HepG2 (cell line): ENCODE results near the gene PFN4. TPM values are rescaled to one million over a fixed set of nuclear protein-coding genes. Genes with fewer than 3 reads are reported as not detected.
A peak's percentile ranks its signal among the peaks of the same experiment; 100 is the strongest.

Experiments used
- ARNT ChIP-seq: fragments of 450-650 bp; IDR thresholded peaks from 2 replicates; pipeline ENCODE4 v1.6.1; 2017
- CREM ChIP-seq, 2 experiments: sonication (generic) in 1 of 2; formaldehyde crosslinking in 1 of 2; IDR thresholded peaks; 2 replicates each; pipeline versions ENCODE4 v1.4.0 to v1.6.1; 2016 to 2020; ENCODE audit warnings: antibody characterized with exemption in 1 of 2, mild to moderate bottlenecking in 1 of 2, missing genetic modification reagents in 1 of 2
- DNMT3B ChIP-seq: conservative IDR thresholded peaks from 2 replicates; pipeline ENCODE4 v1.6.1; 2016; ENCODE audit warnings: missing biosample characterization, control low read depth
- FOXM1 ChIP-seq: sonication (generic); formaldehyde crosslinking; IDR thresholded peaks from 2 replicates; pipeline ENCODE4 v1.5.0; 2020; ENCODE audit warnings: missing genetic modification reagents
- GLI4 ChIP-seq: sonication (generic); formaldehyde crosslinking; IDR thresholded peaks from 2 replicates; pipeline ENCODE4 v1.5.1; 2020; ENCODE audit warnings: missing genetic modification reagents, mild to moderate bottlenecking, moderate library complexity, borderline replicate concordance
- HINFP ChIP-seq: sonication (generic); formaldehyde crosslinking; IDR thresholded peaks from 2 replicates; pipeline ENCODE4 v1.4.0; 2020; ENCODE audit warnings: low read depth, mild to moderate bottlenecking, missing genetic modification reagents
- MXD4 ChIP-seq: IDR thresholded peaks from 2 replicates; pipeline ENCODE4 v1.6.1; 2016; ENCODE audit warnings: mild to moderate bottlenecking, missing biosample characterization, missing genetic modification reagents
- NFE2L1 ChIP-seq: sonication (generic); formaldehyde crosslinking; IDR thresholded peaks from 2 replicates; pipeline ENCODE4 v1.4.0; 2020; ENCODE audit warnings: missing genetic modification reagents, mild to moderate bottlenecking, borderline replicate concordance
- PTBP1 ChIP-seq: fragments of 200-400 bp; formaldehyde crosslinking; IDR thresholded peaks from 2 replicates; pipeline ENCODE4 v1.6.1; 2018; ENCODE audit warnings: low read length, low read depth; ENCODE audit not compliant: poor library complexity, severe bottlenecking
- RNF2 ChIP-seq: fragments of 450-650 bp; conservative IDR thresholded peaks from 2 replicates; pipeline ENCODE4 v1.6.1; 2016; ENCODE audit warnings: low read depth
- TAF15 ChIP-seq: fragments of 200-400 bp; formaldehyde crosslinking; IDR thresholded peaks from one replicate; pipeline ENCODE4 v1.6.1; 2018; ENCODE audit warnings: mild to moderate bottlenecking, low read depth, low read length; ENCODE audit not compliant: poor library complexity, severe bottlenecking
- THAP9 ChIP-seq: sonication (generic); formaldehyde crosslinking; IDR thresholded peaks from 2 replicates; pipeline ENCODE4; 2020; ENCODE audit warnings: missing genetic modification reagents, mild to moderate bottlenecking, borderline replicate concordance
- ZBTB42 ChIP-seq: sonication (generic); formaldehyde crosslinking; IDR thresholded peaks from 2 replicates; pipeline ENCODE4 v1.5.0; 2020; ENCODE audit warnings: mild to moderate bottlenecking, missing genetic modification reagents
- ZFP90 ChIP-seq: sonication (generic); formaldehyde crosslinking; IDR thresholded peaks from 2 replicates; pipeline ENCODE4 v1.8.0; 2022; ENCODE audit warnings: missing genetic modification reagents, mild to moderate bottlenecking, inconsistent platforms, borderline replicate concordance
- ZNF549 ChIP-seq: sonication (generic); formaldehyde crosslinking; IDR thresholded peaks from 2 replicates; pipeline ENCODE4 v1.5.0; 2020; ENCODE audit warnings: missing genetic modification reagents
- ZNF614 ChIP-seq: IDR thresholded peaks from 2 replicates; pipeline ENCODE4 v1.6.1; 2018; ENCODE audit warnings: missing biosample characterization, missing genetic modification reagents, inconsistent platforms, borderline replicate concordance
- ZNF619 ChIP-seq: sonication (generic); formaldehyde crosslinking; IDR thresholded peaks from 2 replicates; pipeline ENCODE4 v1.4.0; 2020; ENCODE audit warnings: mild to moderate bottlenecking, missing genetic modification reagents
- ZNF678 ChIP-seq: sonication (generic); formaldehyde crosslinking; IDR thresholded peaks from 2 replicates; pipeline ENCODE4 v1.4.0; 2020; ENCODE audit warnings: mild to moderate bottlenecking, missing genetic modification reagents
- ZNF747 ChIP-seq: sonication (generic); formaldehyde crosslinking; IDR thresholded peaks from 2 replicates; pipeline ENCODE4 v1.8.1; 2023; ENCODE audit warnings: missing genetic modification reagents, mild to moderate bottlenecking, borderline replicate concordance
- polyA plus RNA-seq, 8 experiments: library from polyadenylated mRNA; depleted of rRNA in 3 of 8; stranded (reverse) in 7 of 8; unstranded in 1 of 8; fragments of >200 nt; fragmentation: Illumina TruSeq in 4 of 8; extraction: Trizol in 4 of 8; gene quantifications; 2 replicates each; pipeline versions ENCODE4 v1.2.1 to v1.2.3, GENCODE V29; 2011 to 2016; ENCODE audit warnings: low read depth in 4 of 8, missing spikeins in 1 of 8, mixed read lengths in 1 of 8; ENCODE audit not compliant: insufficient read depth in 1 of 8
- total RNA-seq, 5 experiments: library from RNA; depleted of rRNA; stranded (reverse); fragments of >200 nt; fragmentation: Illumina TruSeq; extraction: Trizol; gene quantifications; 2 replicates each; pipeline ENCODE4 v1.2.3, GENCODE V29; 2016; ENCODE audit warnings: low read depth in 1 of 5
- TF ChIP-seq, protein P1 (sequence below): sonication (generic); formaldehyde crosslinking; IDR thresholded peaks from 2 replicates; pipeline ENCODE4 v1.4.0; 2020; ENCODE audit warnings: missing genetic modification reagents
- TF ChIP-seq, protein P2 (sequence below): sonication (generic); formaldehyde crosslinking; IDR thresholded peaks from 2 replicates; pipeline ENCODE4 v1.4.0; 2020; ENCODE audit warnings: missing genetic modification reagents

Gene PFN4
- total and polyA plus RNA-seq, 2 of the 13 experiments (the other 11 are each of a cell fraction or from before 2014, with no cell fraction given) = 0.12 to 0.20 TPM

GRCh38 chr2:24075915-24076848 lies 47.0 kb downstream of the PFN4 start, which contains the start of gene SF3B6 (continued):
- peak; percentile 97 for TF ChIP-seq ZFP90 (CRISPR knock-in tag)
- no peak for TF ChIP-seq ARNT
- TF ChIP-seq THAP9 (CRISPR knock-in tag) = peak; percentile 97
- TF ChIP-seq GLI4 (CRISPR knock-in tag) = no peak
- 0 out of 2 replicates have a peak, but pooled peaks have one; percentile 34 for TF ChIP-seq ZBTB42 (CRISPR knock-in tag)
- TF ChIP-seq FOXM1 (CRISPR knock-in tag) = no peak; the same call in 1 of the 2 replicates
- TF ChIP-seq HINFP (CRISPR knock-in tag) = peak; percentile 72; the same call in 1 of the 2 replicates
- peak; percentile 98; the same call in 1 of the 2 replicates for TF ChIP-seq ZNF747 (CRISPR knock-in tag)
- TF ChIP-seq DNMT3B = peak; percentile 96
- peak; percentile 99 for TF ChIP-seq ZNF619 (CRISPR knock-in tag)
- peak; percentile 76 for TF ChIP-seq MXD4 (CRISPR knock-in tag)
- TF ChIP-seq, protein P1, sequence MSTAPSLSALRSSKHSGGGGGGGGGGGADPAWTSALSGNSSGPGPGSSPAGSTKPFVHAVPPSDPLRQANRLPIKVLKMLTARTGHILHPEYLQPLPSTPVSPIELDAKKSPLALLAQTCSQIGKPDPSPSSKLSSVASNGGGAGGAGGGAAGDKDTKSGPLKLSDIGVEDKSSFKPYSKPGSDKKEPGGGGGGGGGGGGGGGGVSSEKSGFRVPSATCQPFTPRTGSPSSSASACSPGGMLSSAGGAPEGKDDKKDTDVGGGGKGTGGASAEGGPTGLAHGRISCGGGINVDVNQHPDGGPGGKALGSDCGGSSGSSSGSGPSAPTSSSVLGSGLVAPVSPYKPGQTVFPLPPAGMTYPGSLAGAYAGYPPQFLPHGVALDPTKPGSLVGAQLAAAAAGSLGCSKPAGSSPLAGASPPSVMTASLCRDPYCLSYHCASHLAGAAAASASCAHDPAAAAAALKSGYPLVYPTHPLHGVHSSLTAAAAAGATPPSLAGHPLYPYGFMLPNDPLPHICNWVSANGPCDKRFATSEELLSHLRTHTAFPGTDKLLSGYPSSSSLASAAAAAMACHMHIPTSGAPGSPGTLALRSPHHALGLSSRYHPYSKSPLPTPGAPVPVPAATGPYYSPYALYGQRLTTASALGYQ (CRISPR knock-in tag) = peak; percentile 90
- TF ChIP-seq ZNF614 (CRISPR knock-in tag) = peak; percentile 99
- TF ChIP-seq PTBP1 = peak; percentile 95
- TF ChIP-seq CREM (IDR thresholded peaks at IDR 0.05) = peak; percentile 99
- peak; percentile 89 for TF ChIP-seq CREM (CRISPR knock-in tag; IDR thresholded peaks at IDR 0.05)
- TF ChIP-seq RNF2 = no peak
- TF ChIP-seq ZNF678 (CRISPR knock-in tag) = peak; percentile 87; the same call in 1 of the 2 replicates
- TF ChIP-seq TAF15 = no peak
- TF ChIP-seq NFE2L1 (CRISPR knock-in tag) = no peak; the same call in 1 of the 2 replicates
- TF ChIP-seq ZNF549 (CRISPR knock-in tag) = no peak
- TF ChIP-seq, protein P2, sequence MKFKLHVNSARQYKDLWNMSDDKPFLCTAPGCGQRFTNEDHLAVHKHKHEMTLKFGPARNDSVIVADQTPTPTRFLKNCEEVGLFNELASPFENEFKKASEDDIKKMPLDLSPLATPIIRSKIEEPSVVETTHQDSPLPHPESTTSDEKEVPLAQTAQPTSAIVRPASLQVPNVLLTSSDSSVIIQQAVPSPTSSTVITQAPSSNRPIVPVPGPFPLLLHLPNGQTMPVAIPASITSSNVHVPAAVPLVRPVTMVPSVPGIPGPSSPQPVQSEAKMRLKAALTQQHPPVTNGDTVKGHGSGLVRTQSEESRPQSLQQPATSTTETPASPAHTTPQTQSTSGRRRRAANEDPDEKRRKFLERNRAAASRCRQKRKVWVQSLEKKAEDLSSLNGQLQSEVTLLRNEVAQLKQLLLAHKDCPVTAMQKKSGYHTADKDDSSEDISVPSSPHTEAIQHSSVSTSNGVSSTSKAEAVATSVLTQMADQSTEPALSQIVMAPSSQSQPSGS (CRISPR knock-in tag) = peak; percentile 99
